DMS79 treated with DMSO at 0.1 percent for 48 hours (cell line): ENCODE measurements around the gene COG4.

Experiments used
- DNase-seq: peaks from one replicate; lab custom pipeline; 2025; lab: John Stamatoyannopoulos, UW

The COG4 gene

DNA sequence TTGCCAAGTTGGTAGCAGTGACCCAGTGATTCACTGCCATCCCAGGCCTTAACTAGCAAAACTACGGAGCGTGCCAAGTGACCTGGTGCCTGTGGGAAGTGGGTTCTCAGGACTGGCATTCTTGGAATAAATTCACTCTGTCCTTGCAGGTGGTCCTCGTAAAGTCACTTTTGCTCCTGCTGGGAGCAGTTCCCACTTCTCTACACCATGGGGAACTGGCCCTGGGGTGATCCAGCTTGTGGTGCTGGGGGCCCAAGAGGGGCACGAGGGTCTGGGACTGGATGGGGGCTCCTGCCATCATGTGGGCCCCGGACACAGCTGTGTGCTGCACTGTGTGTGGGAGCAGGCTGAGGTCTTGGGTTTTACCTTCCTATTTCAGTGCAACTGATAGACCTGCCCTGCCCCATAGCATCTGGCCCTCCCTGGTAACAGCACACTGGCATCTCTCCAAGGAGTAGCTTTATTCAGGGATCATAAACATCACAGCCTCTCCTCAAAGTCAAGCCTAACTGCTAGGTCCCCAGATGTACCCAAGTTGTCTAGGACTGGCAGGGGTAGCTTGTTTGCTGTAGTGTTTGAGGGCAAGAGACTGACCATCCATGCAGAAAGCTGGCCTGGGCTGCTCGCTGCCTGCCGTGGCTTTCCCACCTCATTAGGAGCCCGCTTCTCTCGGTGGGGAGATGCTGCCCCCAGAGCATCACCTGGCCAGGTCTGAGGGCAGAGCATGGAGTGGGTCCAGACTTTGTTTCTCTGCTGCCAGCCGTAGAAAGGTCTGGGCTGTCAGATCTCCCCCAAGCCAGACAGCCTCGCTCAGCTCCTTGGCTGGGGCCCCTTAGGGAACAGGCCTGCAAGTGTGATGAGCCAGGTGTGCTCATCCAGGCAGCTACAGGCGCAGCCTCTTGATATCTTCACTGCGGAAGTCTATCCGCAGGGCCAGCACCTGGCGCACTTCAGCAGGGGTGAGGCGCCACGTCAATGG lies 42.9 kb downstream of the COG4 start:
- DNase-seq = peak; percentile 62

DNA sequence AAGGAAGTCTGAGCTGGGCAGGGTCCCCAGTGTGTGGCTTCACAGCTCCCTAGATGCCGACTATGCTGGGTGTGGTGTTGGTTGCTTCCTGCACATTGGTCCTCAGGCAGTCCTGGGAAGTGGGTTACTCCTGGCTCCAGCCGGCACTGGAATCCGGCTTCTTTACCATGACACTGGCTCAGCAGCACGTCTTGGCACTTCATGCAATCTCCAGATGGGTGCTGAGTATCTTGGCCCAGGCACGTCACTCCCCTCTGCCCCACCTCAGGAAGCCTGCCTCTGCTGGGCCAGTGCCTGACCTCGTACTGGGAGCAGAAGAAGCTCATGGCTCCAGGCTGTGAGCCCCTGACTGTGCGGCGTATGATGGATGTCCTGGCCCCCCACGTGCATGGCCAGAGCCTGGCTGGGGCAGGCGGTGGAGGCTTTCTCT lies 44.4 kb downstream of the COG4 start:
- DNase-seq = no peak

DNA sequence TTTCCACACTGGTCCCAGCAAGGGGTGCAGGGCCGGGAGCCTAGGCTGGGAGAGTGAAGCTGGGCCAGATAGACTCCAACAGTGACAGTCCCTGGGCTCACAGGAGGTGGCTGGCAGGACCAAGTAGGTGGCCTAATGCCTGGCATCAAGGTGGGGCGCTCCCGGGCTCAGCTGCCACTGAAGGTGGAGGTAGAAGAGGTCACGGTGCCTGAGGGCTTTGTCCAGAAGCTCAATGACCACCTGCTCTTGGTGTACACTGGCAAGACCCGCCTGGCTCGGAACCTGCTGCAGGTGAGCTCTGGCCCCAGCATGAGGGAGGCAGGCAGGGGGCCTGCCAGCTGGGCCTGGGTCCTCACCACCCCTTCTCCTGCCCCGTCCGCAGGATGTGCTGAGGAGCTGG lies 45.2 kb downstream of the COG4 start:
- DNase-seq = no peak

DNA sequence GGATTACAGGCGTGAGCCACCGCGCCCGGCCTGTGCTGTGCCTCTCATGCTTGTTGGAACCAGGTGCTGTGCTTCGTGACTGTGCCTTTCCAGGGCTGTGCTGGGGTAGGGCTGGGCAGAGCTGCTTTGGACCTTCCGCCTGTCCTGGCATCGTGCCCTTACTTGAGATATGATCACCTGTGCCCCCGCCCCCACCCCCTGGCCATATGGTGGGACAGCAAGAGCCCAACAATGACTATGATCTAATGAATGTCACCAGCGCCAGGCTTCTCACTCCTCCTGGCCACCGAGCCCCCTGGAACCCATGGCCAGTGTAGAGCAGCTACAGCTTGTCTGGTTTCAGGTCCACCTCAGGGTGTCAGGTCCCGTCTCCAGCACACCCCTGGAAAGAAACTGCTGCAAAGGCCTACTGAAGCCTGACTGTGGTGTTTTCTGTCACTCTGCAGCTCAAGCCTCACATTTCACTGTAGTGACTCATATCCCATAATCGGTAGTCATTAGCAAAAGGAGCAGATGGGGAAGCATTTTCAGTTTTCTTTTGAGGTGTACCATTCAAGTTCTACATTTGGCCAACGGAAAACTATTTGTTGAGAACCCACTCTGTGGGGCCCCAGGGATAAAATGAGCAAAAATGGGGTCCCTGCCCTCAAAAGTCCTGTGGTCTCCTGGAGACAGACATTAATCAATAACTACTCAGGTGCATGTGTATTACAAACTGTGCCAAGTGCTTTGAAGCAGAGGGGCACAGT lies 46.9 kb downstream of the COG4 start:
- DNase-seq = no peak

DNA sequence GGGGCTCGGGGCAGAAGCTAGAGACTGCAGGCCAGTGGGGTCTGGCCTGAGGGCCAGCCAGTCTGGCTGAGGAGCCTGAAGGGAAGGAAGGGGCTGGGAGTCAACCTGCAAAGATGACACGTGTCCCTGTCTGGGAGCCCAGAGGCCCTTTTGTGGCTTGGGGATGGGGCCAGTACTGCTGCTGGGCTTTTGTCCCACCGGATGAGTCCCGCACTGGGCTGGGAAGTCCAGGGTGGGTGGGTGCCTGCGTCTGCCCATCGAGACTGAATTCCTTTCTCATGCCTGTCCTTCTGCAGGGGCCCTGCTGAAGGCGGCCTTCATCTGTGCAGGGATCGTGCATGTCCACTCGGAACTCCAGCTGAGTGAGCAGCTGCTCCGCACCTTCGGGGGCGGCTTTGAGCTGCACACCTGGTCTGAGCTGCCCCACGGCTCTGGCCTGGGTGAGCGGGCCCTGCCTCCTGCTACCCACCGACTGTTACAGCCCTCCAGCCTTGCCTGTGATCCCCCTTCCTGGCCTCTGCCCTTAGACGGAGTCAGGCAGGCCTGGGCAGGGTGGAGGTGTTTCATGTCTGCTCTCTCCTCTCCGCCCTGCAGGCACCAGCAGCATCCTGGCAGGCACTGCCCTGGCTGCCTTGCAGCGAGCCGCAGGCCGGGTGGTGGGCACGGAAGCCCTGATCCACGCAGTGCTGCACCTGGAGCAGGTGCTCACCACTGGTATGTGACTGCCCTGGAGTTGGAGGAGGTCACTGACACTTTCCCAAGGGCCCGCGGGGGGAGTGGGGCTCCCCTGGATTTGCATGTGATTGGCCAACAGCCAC lies 48.1 kb downstream of the COG4 start:
- peak; percentile 1 for DNase-seq

DNA sequence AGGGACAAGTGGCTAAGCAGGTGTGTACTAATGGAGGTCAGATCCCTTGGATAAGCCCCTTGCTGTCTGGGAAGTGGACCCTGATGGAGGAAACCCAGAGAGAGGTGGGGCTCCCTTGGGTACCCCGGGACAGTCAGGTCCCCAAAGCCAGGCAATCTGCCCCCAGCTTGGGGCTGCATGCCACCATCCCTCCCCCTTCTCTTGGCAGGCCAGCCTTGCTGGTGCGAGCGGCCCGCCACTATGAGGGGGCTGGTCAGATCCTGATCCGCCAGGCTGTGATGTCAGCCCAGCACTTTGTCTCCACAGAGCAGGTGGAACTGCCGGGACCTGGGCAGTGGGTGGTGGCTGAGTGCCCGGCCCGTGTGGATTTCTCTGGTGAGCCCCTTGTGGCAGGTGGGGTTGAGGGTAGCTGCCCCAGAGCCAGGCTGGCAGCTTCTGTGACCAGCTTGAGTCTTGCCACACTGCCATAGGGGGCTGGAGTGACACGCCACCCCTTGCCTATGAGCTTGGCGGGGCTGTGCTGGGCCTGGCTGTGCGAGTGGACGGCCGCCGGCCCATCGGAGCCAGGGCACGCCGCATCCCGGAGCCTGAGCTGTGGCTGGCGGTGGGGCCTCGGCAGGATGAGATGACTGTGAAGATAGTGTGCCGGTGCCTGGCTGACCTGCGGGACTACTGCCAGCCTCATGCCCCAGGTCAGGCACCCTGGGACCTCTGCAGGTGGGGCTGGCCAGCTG lies 48.9 kb downstream of the COG4 start:
- no peak for DNase-seq

DNA sequence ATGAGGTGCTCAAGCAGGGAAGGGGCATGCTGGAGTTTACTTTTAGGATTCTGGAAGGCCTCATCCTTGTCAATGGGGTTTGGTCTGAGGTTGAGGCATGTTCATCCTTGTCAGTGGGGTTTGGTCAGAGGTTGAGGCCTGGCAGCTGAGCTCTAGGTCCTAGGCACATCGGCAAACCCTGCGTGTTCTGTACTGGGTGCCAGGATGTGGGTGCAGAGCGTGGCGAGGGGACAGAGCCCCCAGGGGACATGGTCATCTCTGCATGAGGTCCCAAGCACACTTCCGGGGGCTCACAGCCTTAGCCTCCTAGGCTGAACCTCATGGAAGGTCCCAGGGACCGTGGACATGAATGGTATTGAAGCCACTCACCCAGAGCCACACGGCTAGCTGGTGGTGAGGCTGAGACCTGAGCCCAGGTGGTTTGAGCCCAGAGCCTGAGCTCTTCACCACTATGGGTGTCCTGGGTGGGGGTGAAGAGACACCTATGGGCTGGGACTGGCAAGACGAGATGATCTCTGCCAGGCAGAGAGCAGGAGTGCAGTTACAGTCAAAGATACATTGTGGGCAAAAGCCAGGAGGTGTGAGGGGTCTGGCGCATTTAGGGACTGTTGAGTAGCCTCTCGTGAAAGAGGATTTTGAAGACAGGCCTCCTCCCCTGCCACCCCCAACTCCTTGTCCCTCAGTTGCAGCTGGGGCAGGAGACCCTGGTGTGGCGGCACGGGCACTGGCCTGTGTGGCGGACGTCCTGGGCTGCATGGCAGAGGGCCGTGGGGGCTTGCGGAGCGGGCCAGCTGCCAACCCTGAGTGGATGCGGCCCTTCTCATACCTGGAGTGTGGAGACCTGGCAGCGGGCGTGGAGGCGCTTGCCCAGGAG lies 49.7 kb downstream of the COG4 start:
- peak; percentile 29 for DNase-seq

DNA sequence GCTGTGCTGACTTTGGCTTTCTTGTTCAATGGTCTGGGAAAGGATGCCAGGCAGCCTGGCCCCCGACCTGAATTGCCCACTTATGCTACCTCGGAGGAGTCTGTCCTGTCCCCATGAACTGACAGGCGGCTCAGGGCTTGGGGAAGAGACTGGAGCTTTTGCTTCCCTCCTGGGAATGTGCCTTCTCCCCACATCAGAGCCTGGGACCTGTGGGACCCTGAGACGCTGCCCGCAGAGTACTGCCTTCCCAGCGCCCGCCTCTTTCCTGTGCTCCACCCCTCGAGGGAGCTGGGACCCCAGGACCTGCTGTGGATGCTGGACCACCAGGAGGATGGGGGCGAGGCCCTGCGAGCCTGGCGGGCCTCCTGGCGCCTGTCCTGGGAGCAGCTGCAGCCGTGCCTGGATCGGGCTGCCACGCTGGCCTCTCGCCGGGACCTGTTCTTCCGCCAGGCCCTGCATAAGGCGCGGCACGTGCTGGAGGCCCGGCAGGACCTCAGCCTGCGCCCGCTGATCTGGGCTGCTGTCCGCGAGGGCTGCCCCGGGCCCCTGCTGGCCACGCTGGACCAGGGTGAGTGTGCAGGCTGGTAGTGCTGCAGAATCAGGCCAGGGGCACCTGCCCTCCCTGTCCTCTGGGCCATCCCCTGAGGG lies 50.4 kb downstream of the COG4 start:
- DNase-seq = no peak

DNA sequence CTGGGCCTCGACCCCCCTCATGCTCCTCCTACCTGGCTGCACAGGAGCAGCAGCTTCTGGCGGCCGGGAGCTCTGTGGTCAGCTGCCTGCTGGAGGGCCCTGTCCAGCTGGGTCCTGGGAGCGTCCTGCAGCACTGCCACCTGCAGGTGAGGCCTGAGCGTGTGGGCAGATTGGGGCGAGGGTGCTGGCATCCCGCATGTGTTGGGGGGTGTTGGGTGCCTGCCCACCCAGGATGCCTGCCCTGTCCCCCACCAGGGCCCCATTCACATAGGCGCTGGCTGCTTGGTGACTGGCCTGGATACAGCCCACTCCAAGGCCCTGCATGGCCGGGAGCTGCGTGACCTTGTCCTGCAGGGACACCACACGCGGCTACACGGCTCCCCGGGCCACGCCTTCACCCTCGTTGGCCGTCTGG lies 52.4 kb downstream of the COG4 start:
- no peak for DNase-seq

DNA sequence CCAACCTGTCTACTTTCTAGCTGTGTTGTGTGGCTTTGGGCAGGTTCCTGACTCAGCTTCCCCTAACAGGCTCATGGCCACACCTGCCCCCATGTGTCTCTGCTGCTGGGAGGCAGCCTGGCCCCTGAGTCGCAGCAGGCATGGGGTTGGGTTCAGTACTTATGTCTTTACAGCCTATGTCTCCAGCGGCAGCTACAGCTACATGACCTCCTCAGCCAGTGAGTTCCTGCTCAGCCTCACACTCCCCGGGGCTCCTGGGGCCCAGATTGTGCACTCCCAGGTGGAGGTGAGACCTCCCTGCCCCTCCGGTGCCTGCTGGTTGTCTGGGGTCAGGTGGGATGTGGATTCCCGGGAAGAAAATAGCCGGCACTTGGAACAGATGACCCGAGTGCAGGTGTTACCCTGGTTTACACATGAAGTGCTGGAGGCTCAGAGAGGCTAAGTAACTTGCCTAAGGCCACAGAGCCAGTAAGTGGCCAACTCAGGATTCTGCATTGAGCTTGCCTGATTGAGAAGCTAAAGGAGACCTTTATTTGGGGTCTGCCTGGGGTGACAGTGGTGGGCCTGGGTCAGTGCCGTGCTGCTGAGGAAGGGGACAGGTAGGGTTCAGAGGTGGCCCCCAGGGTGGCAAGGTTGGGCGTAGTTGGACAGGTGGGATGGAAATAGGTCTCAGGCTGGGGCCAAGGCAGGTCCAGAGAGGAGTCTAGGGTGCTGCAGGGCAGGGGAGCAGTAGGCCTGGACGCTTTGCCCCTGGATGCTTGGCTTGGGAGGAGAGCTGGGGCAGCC lies 53.0 kb downstream of the COG4 start:
- no peak for DNase-seq

DNA sequence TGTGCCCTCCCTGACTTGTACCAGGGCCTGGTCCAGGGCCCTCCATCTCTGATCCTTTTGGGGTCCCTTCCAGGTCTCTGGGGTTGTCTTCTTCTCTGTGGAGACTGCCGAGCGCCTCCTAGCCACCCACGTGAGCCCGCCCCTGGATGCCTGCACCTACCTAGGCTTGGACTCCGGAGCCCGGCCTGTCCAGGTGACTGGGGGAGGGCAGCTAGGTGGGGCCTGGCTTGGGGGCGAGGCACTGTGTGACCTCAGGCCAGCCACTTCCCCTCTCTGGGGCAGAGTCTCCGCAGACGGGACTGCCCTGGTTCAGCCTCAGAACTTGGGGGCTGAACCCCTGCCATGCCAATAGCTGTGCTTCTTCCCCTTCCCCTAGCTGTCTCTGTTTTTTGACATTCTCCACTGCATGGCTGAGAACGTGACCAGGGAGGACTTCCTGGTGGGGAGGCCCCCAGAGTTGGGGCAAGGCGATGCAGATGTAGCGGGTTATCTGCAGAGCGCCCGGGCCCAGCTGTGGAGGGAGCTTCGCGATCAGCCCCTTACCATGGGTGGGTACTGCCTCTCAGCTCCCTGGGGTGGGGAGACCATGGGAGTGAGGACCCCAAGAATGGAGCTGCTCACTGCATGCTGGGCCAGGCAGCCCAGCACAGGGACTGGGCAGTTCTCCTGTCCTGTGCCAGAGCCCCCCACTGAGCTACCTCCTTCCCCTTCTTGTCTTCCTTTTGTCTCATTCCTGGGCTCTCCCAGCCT lies 54.4 kb downstream of the COG4 start:
- no peak for DNase-seq

DNA sequence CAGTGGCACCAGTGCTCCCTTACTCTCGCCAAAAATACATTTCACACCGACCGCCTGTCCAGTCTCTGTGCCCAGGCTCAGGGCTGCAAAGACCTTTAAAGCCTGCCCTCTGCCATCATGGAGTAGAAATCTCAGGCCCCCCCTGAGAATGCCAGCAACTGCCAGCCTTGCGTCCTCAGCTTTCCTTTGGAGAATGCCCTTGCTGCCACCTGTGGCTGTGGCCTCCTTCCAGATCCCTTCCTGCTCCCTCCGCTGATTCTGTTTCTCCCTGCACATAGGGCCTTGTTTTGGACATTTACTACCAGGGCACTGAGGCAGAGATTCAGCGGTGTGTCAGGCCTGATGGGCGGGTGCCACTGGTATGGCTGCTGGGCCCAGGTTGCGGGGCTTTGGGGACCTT lies 55.7 kb downstream of the COG4 start:
- no peak for DNase-seq

DNA sequence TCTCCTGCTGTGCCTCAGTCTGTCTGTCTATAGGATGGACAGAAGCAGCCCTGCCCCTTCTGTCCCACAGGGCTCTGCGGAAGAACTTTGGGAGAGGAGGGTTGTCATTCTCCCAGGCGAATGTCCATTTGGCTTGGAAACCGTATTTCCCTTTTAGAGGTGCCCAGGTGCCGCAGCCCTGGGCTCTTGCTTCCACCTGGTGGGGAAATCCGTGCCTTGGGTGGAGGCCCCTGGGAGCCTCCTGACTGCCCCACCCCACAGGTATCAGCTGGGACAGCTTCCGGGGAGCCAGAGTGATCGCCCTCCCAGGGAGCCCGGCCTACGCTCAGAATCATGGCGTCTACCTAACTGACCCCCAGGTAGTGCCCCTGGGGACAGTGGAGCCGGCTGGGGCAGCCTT lies 56.2 kb downstream of the COG4 start:
- DNase-seq = no peak

DNA sequence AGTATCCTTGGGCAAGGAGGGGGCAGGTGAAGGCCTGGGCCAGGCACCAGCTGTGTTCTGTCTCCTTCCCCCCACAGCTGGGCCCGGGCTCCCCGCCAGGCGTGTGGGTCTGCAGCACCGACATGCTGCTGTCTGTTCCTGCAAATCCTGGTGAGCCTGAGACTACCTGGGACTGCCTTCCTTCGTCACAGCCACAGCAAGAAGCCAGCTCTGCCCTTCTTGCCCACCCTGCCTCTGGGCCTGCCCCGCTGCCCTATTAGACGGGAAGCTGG lies 56.6 kb downstream of the COG4 start:
- no peak for DNase-seq

DNA sequence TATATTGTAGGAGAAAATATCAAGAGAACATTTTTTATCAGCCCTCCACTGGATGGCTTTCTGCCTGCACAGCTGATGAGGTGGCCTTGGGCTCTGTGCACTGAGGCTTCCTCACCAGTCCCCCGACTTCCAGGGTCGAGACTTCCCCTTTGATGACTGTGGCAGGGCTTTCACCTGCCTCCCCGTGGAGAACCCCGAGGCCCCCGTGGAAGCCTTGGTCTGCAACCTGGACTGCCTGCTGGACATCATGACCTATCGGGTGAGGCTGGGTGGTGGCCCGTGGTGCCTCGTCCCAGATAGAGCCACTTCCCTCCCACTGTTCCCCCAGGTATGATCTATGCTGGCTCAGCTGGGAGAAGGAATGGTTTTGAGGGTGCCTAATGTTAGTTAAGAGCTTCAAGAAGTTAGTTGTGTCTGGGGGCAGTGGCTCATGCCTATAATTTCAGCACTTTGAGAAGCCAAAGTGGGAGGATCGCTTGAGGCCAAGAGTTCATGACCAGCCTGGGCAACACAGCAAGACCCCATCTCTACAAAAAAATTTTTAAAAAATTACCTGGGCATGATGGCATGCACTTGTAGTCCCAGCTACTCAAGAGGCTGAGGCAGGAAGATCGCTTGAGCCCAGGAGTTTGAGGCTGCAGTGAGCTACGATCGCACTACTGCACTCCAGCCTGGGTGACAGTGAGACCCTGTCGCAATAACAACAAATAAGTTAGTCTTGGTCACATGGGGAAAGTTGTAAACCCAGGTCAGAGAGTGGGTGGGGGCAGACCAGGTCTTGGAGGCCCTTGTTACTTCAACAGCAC lies 57.2 kb downstream of the COG4 start:
- no peak for DNase-seq

DNA sequence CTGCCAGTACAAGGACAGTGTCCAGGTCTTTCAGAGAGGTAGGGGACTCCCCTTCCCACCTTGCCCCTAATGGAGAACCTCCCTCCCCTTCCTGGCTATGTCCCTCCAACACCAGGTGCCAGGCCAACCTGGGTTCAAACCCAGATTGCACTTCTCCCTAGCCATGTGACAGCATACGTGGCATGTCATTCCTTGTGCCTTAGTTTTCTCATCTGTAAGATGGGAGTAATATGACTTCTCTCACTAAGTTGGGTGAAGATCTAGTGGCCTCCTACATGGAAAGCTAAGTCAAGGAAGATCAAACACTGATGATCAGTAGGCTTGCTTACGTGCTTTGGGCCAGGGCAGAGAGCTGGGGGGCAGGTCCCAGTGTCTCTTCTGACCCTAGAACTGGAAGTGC lies 60.1 kb downstream of the COG4 start:
- DNase-seq = no peak

DNA sequence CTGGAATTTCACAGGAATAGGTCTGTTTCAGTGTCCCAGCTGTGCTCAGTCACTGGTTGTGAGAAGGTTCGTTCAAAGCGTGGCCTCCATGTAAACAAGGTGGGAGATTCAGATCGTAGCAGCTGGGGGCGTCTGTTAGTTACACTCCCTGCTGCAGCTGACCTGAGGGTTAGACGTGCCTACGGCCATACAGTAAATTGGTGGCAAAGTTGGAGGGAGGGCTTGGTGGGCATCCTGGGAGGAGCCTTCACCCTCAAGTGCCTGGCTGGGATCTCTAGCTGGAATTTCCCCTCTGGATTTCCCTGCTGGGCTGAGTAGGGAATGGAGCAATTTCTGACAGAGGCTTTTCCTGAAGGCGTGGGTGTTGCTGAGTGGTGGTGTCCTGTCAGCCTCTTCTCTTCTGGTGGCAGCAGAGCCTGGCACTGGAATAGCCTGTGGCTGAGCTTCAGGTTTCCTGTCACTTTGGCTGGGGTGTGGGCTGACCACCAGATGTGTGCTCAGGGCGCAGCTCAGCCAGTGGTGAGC lies 62.6 kb downstream of the COG4 start:
- no peak for DNase-seq
